IMR-90 (cell line): ENCODE data around the gene ENOX1. TPM values are rescaled to one million over a fixed set of nuclear protein-coding genes. Genes with fewer than 3 reads are reported as not detected.

Source experiments
- ATAC-seq: fragments of 200-7000 bp; cut with Tn5 transposase; 2 replicates; pipeline ENCODE4 v1.9.1; 2020; ENCODE audit warnings: low read depth, mild to moderate bottlenecking, moderate library complexity
- BruUV-seq: library from RNA; stranded (reverse); fragments of 400-500 nt; replicated peaks from 2 replicates; lab custom pipeline; 2021; lab: Mats Ljungman, UMichigan
- CTCF ChIA-PET: fragments of 300-600 bp; formaldehyde crosslinking; extraction: SDS; loops from one replicate; lab custom pipeline; 2021; ENCODE audit warnings: antibody characterized with exemption; lab: Yijun Ruan, JAX
- POLR2A ChIA-PET: fragments of 300-600 bp; sonication (Branson Sonifier 250); formaldehyde crosslinking; loops from one replicate; lab custom pipeline; 2022; ENCODE audit warnings: antibody characterized with exemption; ENCODE audit not compliant: unreplicated experiment; lab: Charles Lee
- DNase-seq: peaks from one replicate; pipeline ENCODE4 v3.0.0; 2013
- H2AFZ ChIP-seq: replicated peaks from 2 replicates; pipeline ENCODE3; 2013; ENCODE audit warnings: low read length, mild to moderate bottlenecking; ENCODE audit not compliant: poor library complexity
- H2AK5ac ChIP-seq: 2 replicates; pipeline ENCODE4 v1.6.1; 2013; ENCODE audit warnings: low read depth, low read length, inconsistent platforms
- H2AK9ac ChIP-seq: replicated peaks from 2 replicates; pipeline ENCODE3; 2013; ENCODE audit warnings: mild to moderate bottlenecking, low read depth, low read length, moderate library complexity; ENCODE audit not compliant: poor library complexity
- H2BK120ac ChIP-seq: 2 replicates; pipeline ENCODE4 v1.6.1; 2013; ENCODE audit warnings: low read depth, low read length, inconsistent platforms
- H2BK15ac ChIP-seq: 3 replicates; pipeline ENCODE4 v1.6.1; 2013; ENCODE audit warnings: low read depth, low read length, inconsistent platforms
- H2BK20ac ChIP-seq: 2 replicates; pipeline ENCODE4 v1.6.1; 2013; ENCODE audit warnings: low read depth, mild to moderate bottlenecking, inconsistent platforms, low read length, moderate library complexity
- H2BK5ac ChIP-seq: 2 replicates; pipeline ENCODE4 v1.6.1; 2013; ENCODE audit warnings: mild to moderate bottlenecking, low read depth, low read length, inconsistent platforms; ENCODE audit not compliant: poor library complexity, severe bottlenecking
- H3K14ac ChIP-seq: replicated peaks from 2 replicates; pipeline ENCODE4 v1.6.1; 2013; ENCODE audit warnings: low read depth, low read length, inconsistent platforms
- H3K18ac ChIP-seq: 2 replicates; pipeline ENCODE4 v1.6.1; 2013; ENCODE audit warnings: low read depth, low read length, control low read depth
- H3K23ac ChIP-seq: 2 replicates; pipeline ENCODE4 v1.6.1; 2013; ENCODE audit warnings: low read depth, low read length, inconsistent platforms
- H3K27ac ChIP-seq: 2 replicates; pipeline ENCODE4 v1.5.1; 2013; ENCODE audit warnings: mild to moderate bottlenecking, control low read depth, low read length; ENCODE audit not compliant: insufficient read depth
- H3K27me3 ChIP-seq: 2 replicates; pipeline ENCODE4 v1.6.1; 2013; ENCODE audit warnings: low read length; ENCODE audit not compliant: control insufficient read depth, insufficient read depth
- H3K36me3 ChIP-seq: 2 replicates; pipeline ENCODE4 v1.6.1; 2013; ENCODE audit warnings: low read length, mixed read lengths; ENCODE audit not compliant: control insufficient read depth, insufficient read depth
- H3K4ac ChIP-seq: 2 replicates; pipeline ENCODE4 v1.6.1; 2013; ENCODE audit warnings: low read depth, low read length, inconsistent platforms
- H3K4me1 ChIP-seq: 2 replicates; pipeline ENCODE4 v1.6.1; 2013; ENCODE audit warnings: low read length, mixed read lengths; ENCODE audit not compliant: control insufficient read depth, insufficient read depth
- H3K4me2 ChIP-seq: 2 replicates; pipeline ENCODE4 v1.6.1; 2013; ENCODE audit warnings: low read depth, mild to moderate bottlenecking, control low read depth, low read length, moderate library complexity
- H3K4me3 ChIP-seq: 2 replicates; pipeline ENCODE4 v1.5.1; 2013; ENCODE audit warnings: low read depth, mild to moderate bottlenecking, control low read depth, low read length, moderate library complexity; ENCODE audit not compliant: insufficient read depth
- H3K56ac ChIP-seq: 2 replicates; pipeline ENCODE4 v1.6.1; 2013; ENCODE audit warnings: low read length, inconsistent platforms; ENCODE audit not compliant: insufficient read depth; ENCODE audit errors: extremely low read depth
- H3K79me1 ChIP-seq, 2 experiments: 2 replicates each; pipeline ENCODE4 v1.6.1; 2013; ENCODE audit warnings: low read length in 2 of 2, inconsistent platforms in 1 of 2, low read depth in 1 of 2
- H3K9ac ChIP-seq: 2 replicates; pipeline ENCODE4 v1.6.1; 2013; ENCODE audit warnings: low read depth, low read length, control low read depth
- H3K9me1 ChIP-seq: 2 replicates; pipeline ENCODE4 v1.6.1; 2013; ENCODE audit warnings: low read length, inconsistent platforms; ENCODE audit not compliant: insufficient read depth
- H3K9me3 ChIP-seq: 2 replicates; pipeline ENCODE4 v1.6.1; 2013; ENCODE audit warnings: low read length; ENCODE audit not compliant: control insufficient read depth, insufficient read depth
- H4K20me1 ChIP-seq: 2 replicates; pipeline ENCODE4 v1.6.1; 2013; ENCODE audit warnings: low read length, inconsistent platforms; ENCODE audit not compliant: insufficient read depth
- H4K5ac ChIP-seq: 2 replicates; pipeline ENCODE4 v1.6.1; 2013; ENCODE audit warnings: mild to moderate bottlenecking, low read depth, low read length, control low read depth
- H4K8ac ChIP-seq, 2 experiments: 2 replicates each; pipeline ENCODE4 v1.6.1; 2013; ENCODE audit warnings: low read depth in 2 of 2, low read length in 2 of 2, control low read depth in 1 of 2, inconsistent platforms in 1 of 2
- H4K91ac ChIP-seq: 2 replicates; pipeline ENCODE4 v1.6.1; 2013; ENCODE audit warnings: low read depth, low read length, inconsistent platforms; ENCODE audit not compliant: insufficient read depth
- CEBPB ChIP-seq: IDR thresholded peaks from 2 replicates; pipeline ENCODE4 v1.6.1; 2012; ENCODE audit warnings: low read depth, low read length, improper control_type of control experiment
- MAFK ChIP-seq: IDR thresholded peaks from 2 replicates; pipeline ENCODE4 v1.6.1; 2012; ENCODE audit warnings: low read depth, low read length, improper control_type of control experiment
- SMC3 ChIP-seq: fragments of 150-350 bp; IDR thresholded peaks from 2 replicates; pipeline ENCODE4 v1.6.1; 2016; ENCODE audit warnings: low read depth, mild to moderate bottlenecking, antibody characterized with exemption, low read length, moderate library complexity
- WGBS, 2 experiments: methylation state at CpG; one replicate each; pipeline versions ENCODE4 v1.1.5 to v1.1.7; 2013; ENCODE audit warnings: missing lambda C conversion rate in 2 of 2; ENCODE audit not compliant: insufficient read length in 1 of 2; ENCODE audit errors: extremely low coverage in 2 of 2; 5-methylcytosine and 5-hydroxymethylcytosine counted together
- dilution Hi-C: fragments of 300-500 bp; cut with HindIII; formaldehyde crosslinking; loops from one replicate; pipeline ENCODE4 v1.14.3; 2018; ENCODE audit warnings: low sequenced_read_pairs; ENCODE audit not compliant: unreplicated experiment
- in situ Hi-C: fragments of 300-500 bp; cut with MboI; formaldehyde crosslinking; loops from 3 replicates; pipeline ENCODE4 v1.14.3; 2019; ENCODE audit warnings: low sequenced_read_pairs, inconsistent platforms, mixed read lengths
- intact Hi-C: fragments of 100-400 bp; cut with micrococcal nuclease; formaldehyde crosslinking; loops from 2 replicates; pipeline ENCODE4 v1.10.0; 2022
- polyA plus RNA-seq, 3 experiments: library from polyadenylated mRNA; depleted of rRNA; stranded (reverse); fragments of >200 nt; gene quantifications; 2 replicates each; pipeline ENCODE4 v1.2.3, GENCODE V29; 2012; ENCODE audit warnings: low replicate concordance in 1 of 3
- total RNA-seq: library from RNA; depleted of rRNA; stranded (reverse); fragments of >200 nt; gene quantifications from 2 replicates; pipeline ENCODE4 v1.2.3, GENCODE V29; 2012
- TF ChIP-seq, protein P1 (sequence below): conservative IDR thresholded peaks from 2 replicates; pipeline ENCODE4 v1.5.1; 2012; ENCODE audit warnings: mild to moderate bottlenecking, low read depth, low read length, improper control_type of control experiment

The ENOX1 gene
- total and polyA plus RNA-seq, 2 of the 4 experiments (the other 2 are of a cell fraction) = 0.99 to 1.3 TPM

DNA sequence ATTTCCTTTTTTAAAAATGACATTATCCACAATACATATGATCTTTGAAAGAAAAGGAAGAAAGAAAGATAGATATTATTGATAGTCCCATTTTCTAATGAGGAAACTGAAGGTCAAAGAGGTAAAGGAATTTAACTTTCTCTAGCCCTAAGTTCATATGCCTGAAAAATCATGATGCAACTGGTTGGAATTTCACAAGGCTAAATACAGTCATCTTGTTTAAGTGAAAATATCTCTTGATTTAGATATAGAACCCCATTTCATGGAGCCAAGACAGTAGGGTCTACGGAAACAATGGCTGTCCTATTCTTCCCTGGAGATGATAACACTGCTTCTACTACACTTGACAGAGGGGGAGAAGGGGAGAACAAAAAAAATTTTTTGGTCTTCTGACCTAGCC, 397.2 kb downstream of the ENOX1 start:
- Histone ChIP-seq H2AK9ac (no peak overlapping the region), H3K79me1 (no peaks in the 10 kb centered on the region), H4K8ac (peak overlapping the region in 1 of 2 experiments; percentile 57; a peak in 1 of 4 replicates), H3K4me2 (peak overlapping the region; percentile 46), H2BK120ac (peak overlapping the region; percentile 59; the same call in 1 of the 2 replicates), H2AFZ (no peak overlapping the region), H3K14ac (no peak overlapping the region), H2BK20ac (peak overlapping the region; percentile 31; the same call in 1 of the 2 replicates), H3K4me1 (peaks cover 5% of the 10 kb centered on the region), H3K56ac (no peak overlapping the region), H4K91ac (no peak overlapping the region), H3K9me3 (no peaks in the 10 kb centered on the region), H3K4me3 (no peak overlapping the region), H3K27ac (peak overlapping the region; percentile 71; the same call in 1 of the 2 replicates), H3K18ac (peak overlapping the region; percentile 83), H2BK15ac (no peak overlapping the region), H4K20me1 (no peaks in the 10 kb centered on the region), H3K9ac (no peak overlapping the region), H3K4ac (no peak overlapping the region), H2BK5ac (peak overlapping the region; percentile 34), H3K9me1 (no peaks in the 10 kb centered on the region), H4K5ac (no peak overlapping the region; the same call in 1 of the 2 replicates), H2AK5ac (no peak overlapping the region), H3K36me3 (no peaks in the 10 kb centered on the region), H3K27me3 (no peaks in the 10 kb centered on the region), H3K23ac (no peak overlapping the region)
- ChIA-PET CTCF (no interaction called here), POLR2A (no interaction called here)
- DNase-seq (peak; percentile 53), ATAC-seq (peak; percentile 56)
- dilution Hi-C loops = no loop called here
- intact Hi-C loops = no loop called here
- in situ Hi-C loops = no loop called here
- BruUV-seq = no TSS peak
- TF ChIP-seq SMC3 = no peak
- TF ChIP-seq, protein P1, sequence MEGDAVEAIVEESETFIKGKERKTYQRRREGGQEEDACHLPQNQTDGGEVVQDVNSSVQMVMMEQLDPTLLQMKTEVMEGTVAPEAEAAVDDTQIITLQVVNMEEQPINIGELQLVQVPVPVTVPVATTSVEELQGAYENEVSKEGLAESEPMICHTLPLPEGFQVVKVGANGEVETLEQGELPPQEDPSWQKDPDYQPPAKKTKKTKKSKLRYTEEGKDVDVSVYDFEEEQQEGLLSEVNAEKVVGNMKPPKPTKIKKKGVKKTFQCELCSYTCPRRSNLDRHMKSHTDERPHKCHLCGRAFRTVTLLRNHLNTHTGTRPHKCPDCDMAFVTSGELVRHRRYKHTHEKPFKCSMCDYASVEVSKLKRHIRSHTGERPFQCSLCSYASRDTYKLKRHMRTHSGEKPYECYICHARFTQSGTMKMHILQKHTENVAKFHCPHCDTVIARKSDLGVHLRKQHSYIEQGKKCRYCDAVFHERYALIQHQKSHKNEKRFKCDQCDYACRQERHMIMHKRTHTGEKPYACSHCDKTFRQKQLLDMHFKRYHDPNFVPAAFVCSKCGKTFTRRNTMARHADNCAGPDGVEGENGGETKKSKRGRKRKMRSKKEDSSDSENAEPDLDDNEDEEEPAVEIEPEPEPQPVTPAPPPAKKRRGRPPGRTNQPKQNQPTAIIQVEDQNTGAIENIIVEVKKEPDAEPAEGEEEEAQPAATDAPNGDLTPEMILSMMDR = no peak
- TF ChIP-seq MAFK = no peak
- TF ChIP-seq CEBPB = peak; percentile 68
- WGBS, 2 experiments = no CpG with 5 or more reads among the region's 1 CpG
